ENCODE measurements around the gene CDHR3. TPM values are rescaled to one million over a fixed set of nuclear protein-coding genes. Genes with fewer than 3 reads are reported as not detected.

CDHR3 gene
- total and polyA plus RNA-seq, 4 donors: 10.5 to 80.3 (median 36.0) TPM

GRCh38 chr7:106053109-106053508, 90.0 kb downstream of the CDHR3 start:
- Histone ChIP-seq H3K9me3 (ENCODE audit: control insufficient read depth in 4 of 4, insufficient read depth in 3 of 4, low read length in 3 of 4) (no peaks in the 10 kb centered on the region), H3K27ac (ENCODE audit: low read depth in 1 of 2, low read length in 1 of 2) (no peak overlapping the region), H3K36me3 (ENCODE audit: control insufficient read depth in 4 of 4, insufficient read depth in 4 of 4, low read length in 4 of 4) (no peaks in the 10 kb centered on the region), H3K9ac (ENCODE audit: insufficient read depth in 1 of 2, low read length in 2 of 2) (no peak overlapping the region), H3K4me3 (no peak overlapping the region), H3K4me1 (ENCODE audit: control insufficient read depth in 5 of 5, insufficient read depth in 5 of 5, low read length in 5 of 5) (peaks cover 0 to 12% (median 3%) of the 10 kb centered on the region in 5 donors), H3K27me3 (ENCODE audit: control insufficient read depth in 3 of 3, insufficient read depth in 3 of 3, low read length in 2 of 3) (no peaks in the 10 kb centered on the region)
- ATAC-seq (ENCODE audit: insufficient read depth, low FRiP score) (no peak), DNase-seq (no peak)
- 84 to 85% methylated on average over 5 of the region's 5 CpGs for WGBS, 2 donors
- TF ChIP-seq CTCF (IDR thresholded peaks at IDR 0.05; ENCODE audit: control extremely low read depth, extremely low read depth): no peak

- no peak overlapping the region for H3K27ac ChIP-seq (ENCODE audit: low read depth in 1 of 2, low read length in 1 of 2)
- H3K36me3 ChIP-seq (ENCODE audit: control insufficient read depth in 4 of 4, insufficient read depth in 4 of 4, low read length in 4 of 4): no peaks in the 10 kb centered on the region
- DNase-seq (no peak), ATAC-seq (ENCODE audit: insufficient read depth, low FRiP score) (no peak)
- no peak for TF ChIP-seq CTCF (IDR thresholded peaks at IDR 0.05; ENCODE audit: control extremely low read depth, extremely low read depth)
- no peaks in the 10 kb centered on the region for H3K27me3 ChIP-seq (ENCODE audit: control insufficient read depth in 3 of 3, insufficient read depth in 3 of 3, low read length in 2 of 3)
- no peak overlapping the region for H3K4me3 ChIP-seq
- no peak overlapping the region for H3K9ac ChIP-seq (ENCODE audit: insufficient read depth in 1 of 2, low read length in 2 of 2)
- no peaks in the 10 kb centered on the region for H3K9me3 ChIP-seq (ENCODE audit: control insufficient read depth in 4 of 4, insufficient read depth in 3 of 4, low read length in 3 of 4)
- WGBS, 2 donors: 93 to 97% methylated on average over 11 of the region's 11 CpGs
- H3K4me1 ChIP-seq (ENCODE audit: control insufficient read depth in 5 of 5, insufficient read depth in 5 of 5, low read length in 5 of 5): peaks cover 0 to 12% (median 3%) of the 10 kb centered on the region in 5 donors
Measured at GRCh38 chr7:106054156-106054910, 91.3 kb downstream of the CDHR3 start.

GRCh38 chr7:106054971-106055532, 92.0 kb downstream of the CDHR3 start:
- ATAC-seq (ENCODE audit: insufficient read depth, low FRiP score) (no peak), DNase-seq (no peak)
- Histone ChIP-seq H3K9me3 (ENCODE audit: control insufficient read depth in 4 of 4, insufficient read depth in 3 of 4, low read length in 3 of 4) (no peaks in the 10 kb centered on the region), H3K9ac (ENCODE audit: insufficient read depth in 1 of 2, low read length in 2 of 2) (no peak overlapping the region), H3K36me3 (ENCODE audit: control insufficient read depth in 4 of 4, insufficient read depth in 4 of 4, low read length in 4 of 4) (no peaks in the 10 kb centered on the region), H3K27me3 (ENCODE audit: control insufficient read depth in 3 of 3, insufficient read depth in 3 of 3, low read length in 2 of 3) (no peaks in the 10 kb centered on the region), H3K4me1 (ENCODE audit: control insufficient read depth in 5 of 5, insufficient read depth in 5 of 5, low read length in 5 of 5) (peaks cover 0 to 9% (median 3%) of the 10 kb centered on the region in 5 donors), H3K27ac (ENCODE audit: low read depth in 1 of 2, low read length in 1 of 2) (no peak overlapping the region), H3K4me3 (no peak overlapping the region)
- WGBS, 2 donors: 73 to 79% methylated on average over 7 of the region's 7 CpGs
- no peak for TF ChIP-seq CTCF (IDR thresholded peaks at IDR 0.05; ENCODE audit: control extremely low read depth, extremely low read depth)
